ENCODE data around the gene DCP1A.
"Not testable (repeated sequence)": the region's sequence is repeated elsewhere in the genome, so short reads cannot be mapped to it uniquely, and the experiment has no call there.

GRCh38 chr3:53299611-53300023, 47.7 kb downstream of the DCP1A start:
- TF ChIP-seq CTCF (IDR thresholded peaks at IDR 0.05) = peak; percentile 74 to 88 (median 88)
- TF ChIP-seq POLR2A, EP300 (IDR thresholded peaks at IDR 0.05): not testable (repeated sequence)

Measured in tibial nerve (tissue), 4 donors.